ENCODE measurements around the gene ZNF365. TPM values are rescaled to one million over a fixed set of nuclear protein-coding genes. Genes with fewer than 3 reads are reported as not detected.
A peak's percentile ranks its signal among the peaks of the same experiment; 100 is the strongest.
"Not testable (repeated sequence)": the region's sequence is repeated elsewhere in the genome, so short reads cannot be mapped to it uniquely, and the experiment has no call there.

The ZNF365 gene
- total RNA-seq, 2 experiments from 2014 or later = not detected

DNA sequence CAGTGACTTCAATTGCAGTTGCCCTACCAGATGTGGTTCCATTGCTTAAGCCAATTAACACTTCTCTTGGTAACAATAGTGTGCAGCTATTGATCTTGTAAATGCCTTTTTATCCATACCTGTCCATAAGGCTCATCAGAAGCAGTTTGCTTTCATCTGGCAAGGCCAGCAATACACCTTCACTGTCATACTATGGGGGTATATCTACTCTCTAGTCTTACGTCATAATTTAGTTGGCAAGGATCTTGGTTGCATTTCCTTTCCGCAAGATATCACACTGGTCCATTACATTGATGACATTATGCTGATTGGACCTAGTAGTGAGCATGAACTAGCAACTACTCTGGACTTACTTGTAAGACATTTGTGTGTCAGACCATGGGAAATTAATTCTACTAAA is 17.7 kb upstream of the ZNF365 start:
- H3K36me3 Mint-ChIP-seq = no peaks in the 10 kb centered on the region
- H3K4me3 Mint-ChIP-seq = no peak overlapping the region
- H3K4me1 Mint-ChIP-seq = peaks cover 12% of the 10 kb centered on the region
- no peak overlapping the region for H3K27ac Mint-ChIP-seq
- H3K9me3 Mint-ChIP-seq = peaks cover 16% of the 10 kb centered on the region
- no peak for DNase-seq
- peaks cover 6% of the 10 kb centered on the region for H3K27me3 Mint-ChIP-seq

DNA sequence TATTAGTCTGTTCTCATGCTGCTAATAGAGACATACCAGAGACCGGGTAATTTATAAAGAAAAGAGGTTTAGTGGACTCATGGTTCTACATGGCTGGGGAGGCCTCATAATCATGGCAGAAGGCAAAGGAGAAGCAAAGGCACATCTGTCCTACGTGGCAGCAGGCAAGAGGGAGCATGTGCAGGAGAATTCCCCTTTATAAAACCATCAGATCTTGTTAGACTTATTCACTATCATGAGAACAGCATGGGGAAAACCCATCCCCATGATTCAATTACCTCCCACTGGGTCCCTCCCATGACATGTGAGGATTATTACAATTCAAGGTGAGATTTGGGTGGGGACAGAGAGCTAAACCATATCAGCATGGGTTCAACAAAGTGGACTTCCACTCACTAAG is 16.0 kb upstream of the ZNF365 start:
- H3K36me3 Mint-ChIP-seq, H3K27me3 Mint-ChIP-seq, DNase-seq, H3K9me3 Mint-ChIP-seq, H3K27ac Mint-ChIP-seq, H3K4me1 Mint-ChIP-seq, H3K4me3 Mint-ChIP-seq: not testable (repeated sequence)

- H3K4me1 Mint-ChIP-seq = peaks cover 7% of the 10 kb centered on the region
- peaks cover 41% of the 10 kb centered on the region for H3K27me3 Mint-ChIP-seq
- H3K36me3 Mint-ChIP-seq = no peaks in the 10 kb centered on the region
- DNase-seq = no peak
- H3K27ac Mint-ChIP-seq = no peak overlapping the region
- peak overlapping the region; percentile 60 for H3K4me3 Mint-ChIP-seq
- H3K9me3 Mint-ChIP-seq = no peaks in the 10 kb centered on the region
Observed at GRCh38 chr10:62373639-62373994, 552 bp upstream of the ZNF365 start.

DNA sequence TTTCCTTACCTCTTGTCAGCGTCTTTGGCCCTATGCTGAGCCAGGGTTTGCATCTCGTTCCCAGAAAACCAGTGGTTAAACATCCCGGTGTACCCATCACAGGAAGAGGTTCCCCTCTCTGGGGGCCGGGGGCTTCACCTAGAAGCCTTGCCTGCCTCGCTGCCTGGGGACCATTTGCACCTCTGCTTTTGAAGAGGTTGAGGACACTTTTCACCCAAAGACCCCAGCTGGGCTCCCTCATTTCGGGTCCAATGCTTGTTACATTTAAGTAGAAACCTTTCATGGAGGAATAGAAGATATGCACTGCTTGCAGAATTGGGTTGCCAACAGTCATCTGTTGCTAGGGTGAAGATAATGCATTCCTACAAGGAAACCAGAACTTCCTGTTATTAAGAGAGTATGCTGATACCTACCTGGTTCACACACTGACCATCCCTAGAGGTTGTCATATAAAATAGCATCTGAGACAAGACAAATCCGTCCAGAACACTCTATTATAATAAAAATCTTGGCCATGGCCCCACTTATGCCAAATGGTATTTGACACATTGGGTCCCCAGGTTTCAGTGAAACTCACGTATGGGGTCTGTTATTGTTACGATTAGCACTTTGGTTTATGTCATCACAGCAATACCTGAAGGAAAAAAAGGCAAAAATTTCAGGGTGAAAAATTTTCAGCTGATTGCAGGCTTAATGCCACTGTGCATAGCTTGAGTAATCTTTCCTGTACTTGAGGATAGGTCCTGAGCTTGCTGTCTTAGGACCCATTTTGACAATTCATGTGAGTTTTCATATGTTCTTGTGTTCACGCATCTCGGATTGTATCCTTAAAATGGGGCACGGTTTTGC is 917 bp downstream of the ZNF365 start:
- DNase-seq = no peak
- Mint-ChIP-seq H3K4me3 (peak overlapping the region; percentile 57), H3K4me1 (peaks cover 7% of the 10 kb centered on the region), H3K27ac (no peak overlapping the region), H3K27me3 (peaks cover 41% of the 10 kb centered on the region), H3K9me3 (no peaks in the 10 kb centered on the region), H3K36me3 (no peaks in the 10 kb centered on the region)

DNA sequence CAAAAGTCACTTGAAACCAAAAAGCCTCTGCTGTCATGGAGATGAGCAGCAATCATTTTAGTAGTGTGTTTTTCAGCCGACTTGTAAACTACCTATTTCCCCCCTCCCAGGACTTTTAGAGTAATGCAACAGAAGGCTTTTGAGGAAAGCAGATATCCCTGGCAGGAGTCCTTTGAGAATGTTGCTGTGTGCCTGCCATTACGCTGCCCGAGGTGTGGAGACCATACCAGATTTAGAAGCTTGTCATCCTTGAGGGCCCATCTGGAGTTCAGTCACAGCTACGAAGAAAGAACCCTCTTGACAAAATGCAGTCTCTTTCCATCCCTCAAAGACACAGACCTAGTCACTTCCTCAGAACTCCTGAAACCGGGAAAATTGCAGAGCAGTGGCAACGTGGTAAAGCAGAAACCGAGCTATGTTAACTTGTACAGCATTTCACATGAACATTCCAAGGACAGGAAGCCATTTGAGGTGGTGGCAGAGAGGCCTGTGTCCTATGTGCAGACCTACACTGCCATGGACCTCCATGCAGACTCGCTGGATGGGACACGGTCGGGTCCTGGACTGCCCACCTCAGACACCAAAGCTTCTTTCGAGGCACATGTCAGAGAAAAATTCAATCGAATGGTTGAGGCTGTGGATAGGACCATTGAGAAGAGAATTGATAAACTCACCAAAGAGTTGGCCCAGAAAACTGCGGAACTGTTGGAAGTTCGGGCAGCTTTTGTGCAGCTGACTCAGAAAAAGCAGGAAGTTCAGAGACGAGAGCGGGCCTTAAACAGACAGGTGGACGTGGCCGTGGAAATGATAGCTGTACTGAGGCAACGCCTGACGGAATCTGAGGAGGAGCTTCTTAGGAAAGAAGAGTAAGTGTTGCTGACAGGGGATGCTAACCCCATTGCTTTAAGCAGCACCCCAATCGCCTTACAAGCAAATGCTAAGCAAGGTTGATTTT is 2.2 kb downstream of the ZNF365 start:
- Mint-ChIP-seq H3K9me3 (no peaks in the 10 kb centered on the region), H3K4me3 (no peak overlapping the region), H3K36me3 (no peaks in the 10 kb centered on the region), H3K27ac (no peak overlapping the region), H3K4me1 (peaks cover 7% of the 10 kb centered on the region), H3K27me3 (peaks cover 41% of the 10 kb centered on the region)
- DNase-seq = no peak

DNA sequence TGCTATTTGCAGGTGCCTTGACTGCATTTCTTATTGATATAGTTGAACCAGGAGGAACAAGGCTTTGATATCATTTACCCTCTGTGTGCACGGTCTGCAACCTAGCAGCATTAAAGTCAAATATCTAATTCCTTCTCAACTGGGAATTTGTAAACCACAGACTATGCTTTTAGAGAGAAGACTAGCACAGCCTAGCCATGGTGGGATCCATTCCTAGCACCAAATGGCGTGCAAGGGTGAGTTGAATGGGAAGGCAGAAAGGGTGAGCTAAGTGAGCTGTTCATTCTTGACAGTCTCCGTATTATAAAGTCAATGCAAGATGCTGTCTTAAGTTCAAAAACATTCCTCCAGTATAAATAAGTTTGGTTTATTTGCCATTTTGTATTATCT is 2.9 kb downstream of the ZNF365 start:
- DNase-seq = no peak
- H3K9me3 Mint-ChIP-seq = no peaks in the 10 kb centered on the region
- no peak overlapping the region for H3K4me3 Mint-ChIP-seq
- no peak overlapping the region for H3K27ac Mint-ChIP-seq
- no peaks in the 10 kb centered on the region for H3K36me3 Mint-ChIP-seq
- H3K4me1 Mint-ChIP-seq = peaks cover 7% of the 10 kb centered on the region
- peaks cover 38% of the 10 kb centered on the region for H3K27me3 Mint-ChIP-seq

DNA sequence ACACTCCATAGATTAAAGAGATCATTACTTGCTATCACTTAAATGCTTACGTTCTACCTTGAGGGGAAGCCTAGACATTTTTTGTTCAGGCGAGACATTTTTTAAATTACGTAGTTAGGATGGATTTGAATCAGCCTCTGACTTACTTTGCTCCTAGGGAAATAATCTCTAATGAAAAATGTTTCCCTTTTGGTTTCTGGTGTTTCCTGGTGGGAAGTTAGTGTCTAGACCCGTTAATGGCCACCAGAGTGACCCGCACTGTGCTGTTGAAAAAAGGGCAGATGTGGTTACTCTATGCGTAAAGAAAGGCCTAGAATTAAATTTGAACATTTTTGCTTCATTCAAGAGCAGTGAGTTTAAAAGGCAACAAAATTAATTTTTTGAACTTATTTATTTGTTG is 3.8 kb downstream of the ZNF365 start:
- no peak for DNase-seq
- Mint-ChIP-seq H3K27ac (no peak overlapping the region), H3K9me3 (no peaks in the 10 kb centered on the region), H3K27me3 (peaks cover 39% of the 10 kb centered on the region), H3K4me1 (peaks cover 7% of the 10 kb centered on the region), H3K36me3 (no peaks in the 10 kb centered on the region), H3K4me3 (no peak overlapping the region)

GRCh38 chr10:62378877-62379276 is 4.7 kb downstream of the ZNF365 start:
- H3K4me1 Mint-ChIP-seq, H3K9me3 Mint-ChIP-seq, H3K4me3 Mint-ChIP-seq, DNase-seq, H3K36me3 Mint-ChIP-seq, H3K27ac Mint-ChIP-seq: not testable (repeated sequence)
- peaks cover 34% of the 10 kb centered on the region for H3K27me3 Mint-ChIP-seq

GRCh38 chr10:62379394-62379793 is 5.2 kb downstream of the ZNF365 start:
- H3K27me3 Mint-ChIP-seq = peaks cover 35% of the 10 kb centered on the region
- no peak overlapping the region for H3K4me3 Mint-ChIP-seq
- H3K9me3 Mint-ChIP-seq = peaks cover 1% of the 10 kb centered on the region
- peaks cover 4% of the 10 kb centered on the region for H3K4me1 Mint-ChIP-seq
- no peak for DNase-seq
- H3K27ac Mint-ChIP-seq = no peak overlapping the region
- no peaks in the 10 kb centered on the region for H3K36me3 Mint-ChIP-seq

DNA sequence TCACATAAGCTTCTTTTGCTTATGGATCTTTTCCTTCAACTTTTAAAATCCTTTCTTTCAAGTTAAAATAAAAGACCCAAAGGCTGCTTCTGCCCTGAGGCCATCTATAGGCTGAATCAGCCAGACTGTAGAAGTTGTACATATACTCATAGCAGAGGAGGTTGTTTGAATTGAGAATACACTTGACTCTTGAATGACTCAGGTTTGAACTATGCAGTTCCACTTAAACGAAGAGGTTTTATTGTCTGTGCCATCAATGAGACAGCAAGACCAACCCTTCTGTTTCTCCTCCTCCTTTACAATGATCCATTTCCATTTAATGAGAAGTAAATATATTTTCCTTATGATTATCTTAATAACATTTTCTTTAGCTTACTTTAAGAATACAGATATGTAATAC is 5.8 kb downstream of the ZNF365 start:
- peaks cover 1% of the 10 kb centered on the region for H3K4me1 Mint-ChIP-seq

DNA sequence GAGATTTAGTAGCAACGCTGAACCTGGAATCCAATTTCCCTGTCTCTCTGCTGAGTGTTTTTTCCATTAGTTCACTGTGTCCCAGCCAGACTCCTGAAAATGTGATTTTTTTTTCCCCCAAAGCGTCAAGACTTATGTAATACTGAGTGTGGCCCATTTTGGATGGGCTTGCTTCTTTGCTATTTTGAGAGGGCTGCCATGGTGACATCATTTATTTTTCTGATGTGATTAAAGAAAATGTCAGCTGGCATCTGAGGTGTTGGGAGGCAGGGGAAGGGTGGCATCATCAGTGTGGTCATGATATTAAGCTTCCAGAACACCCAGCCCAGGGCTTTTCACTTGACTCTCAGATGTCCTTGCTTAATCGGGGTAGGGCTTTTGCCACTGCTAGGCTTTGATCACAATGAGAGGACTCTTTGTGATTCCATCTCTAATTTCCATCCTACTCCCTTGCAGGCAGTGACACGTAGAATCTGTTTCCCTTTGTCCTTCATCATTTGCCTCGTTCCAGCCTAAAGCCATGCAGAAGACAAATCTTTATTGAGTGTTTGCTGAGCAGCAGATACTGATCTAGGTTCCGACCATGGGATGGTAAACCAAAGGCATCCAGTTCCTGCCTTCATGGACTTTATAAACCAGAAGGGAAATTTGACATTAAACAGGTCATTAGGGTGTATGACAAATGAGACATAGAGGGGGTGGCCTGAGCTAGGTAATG is 7.4 kb downstream of the ZNF365 start:
- Mint-ChIP-seq H3K27me3 (peaks cover 15% of the 10 kb centered on the region), H3K9me3 (peaks cover 1% of the 10 kb centered on the region)

More for the DNA sequence above, 5.8 kb downstream of the ZNF365 start:
- no peak for DNase-seq
- Mint-ChIP-seq H3K36me3 (no peaks in the 10 kb centered on the region), H3K4me3 (no peak overlapping the region), H3K27ac (no peak overlapping the region), H3K9me3 (peaks cover 1% of the 10 kb centered on the region), H3K27me3 (peaks cover 30% of the 10 kb centered on the region)

DNA sequence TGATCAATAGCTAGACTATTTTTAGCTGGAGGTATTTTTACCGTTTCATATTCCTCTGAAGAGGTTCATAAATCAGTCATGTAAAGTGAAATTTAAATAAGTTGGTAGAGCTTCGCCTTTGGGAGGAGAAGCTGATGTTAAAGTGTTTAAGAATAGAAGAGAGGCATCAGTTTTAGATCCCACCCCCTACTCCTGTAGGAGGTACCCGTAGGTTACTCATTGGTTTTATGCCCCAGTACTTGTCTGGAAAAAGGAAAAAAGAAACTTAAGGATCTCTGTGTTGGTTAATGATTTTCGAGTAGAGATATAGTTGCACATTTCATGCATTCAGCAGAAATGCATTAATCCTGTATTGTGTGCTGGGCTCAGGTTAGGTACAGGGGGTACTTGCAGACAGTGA is 8.7 kb downstream of the ZNF365 start:
- Mint-ChIP-seq H3K4me1 (peaks cover 1% of the 10 kb centered on the region), H3K4me3 (no peak overlapping the region), H3K9me3 (peaks cover 1% of the 10 kb centered on the region), H3K27me3 (peaks cover 13% of the 10 kb centered on the region), H3K36me3 (no peaks in the 10 kb centered on the region), H3K27ac (no peak overlapping the region)
- DNase-seq = no peak

More for the DNA sequence above, 7.4 kb downstream of the ZNF365 start:
- Mint-ChIP-seq H3K36me3 (no peaks in the 10 kb centered on the region), H3K27ac (no peak overlapping the region), H3K4me1 (peaks cover 1% of the 10 kb centered on the region), H3K4me3 (no peak overlapping the region)
- DNase-seq = no peak

- Mint-ChIP-seq H3K27ac (no peak overlapping the region), H3K4me1 (peaks cover 1% of the 10 kb centered on the region), H3K4me3 (no peak overlapping the region), H3K36me3 (no peaks in the 10 kb centered on the region), H3K9me3 (peaks cover 1% of the 10 kb centered on the region), H3K27me3 (peaks cover 13% of the 10 kb centered on the region)
- DNase-seq = no peak
Observed at GRCh38 chr10:62384057-62384446, 9.9 kb downstream of the ZNF365 start.

GRCh38 chr10:62384447-62385081 is 10.4 kb downstream of the ZNF365 start:
- Mint-ChIP-seq H3K27me3 (peaks cover 13% of the 10 kb centered on the region), H3K4me1 (peaks cover 1% of the 10 kb centered on the region), H3K36me3 (no peaks in the 10 kb centered on the region), H3K27ac (no peak overlapping the region), H3K4me3 (no peak overlapping the region), H3K9me3 (peaks cover 1% of the 10 kb centered on the region)
- no peak for DNase-seq
